Measurements from ENCODE around the gene HAGH.

HAGH gene

GRCh38 chr16:1831186-1832075, 4.8 kb upstream of the HAGH start:
- no peak for DNase-seq

GRCh38 chr16:1830213-1830612, 3.6 kb upstream of the HAGH start:
- no peak for DNase-seq

- peak in 1 of 2 donors; percentile 25 for DNase-seq
Observed at GRCh38 chr16:1828645-1829410, 2.2 kb upstream of the HAGH start.

GRCh38 chr16:1825864-1826690, 548 bp downstream of the HAGH start:
- DNase-seq, result peak; percentile 48 to 53

GRCh38 chr16:1825381-1825863, 1.2 kb downstream of the HAGH start:
- no peak for DNase-seq

- DNase-seq, result peak in 1 of 2 donors; percentile 4
Observed at GRCh38 chr16:1823821-1824220, 2.8 kb downstream of the HAGH start.

GRCh38 chr16:1822801-1823200, 3.8 kb downstream of the HAGH start:
- DNase-seq, result no peak

GRCh38 chr16:1821861-1822611, 4.6 kb downstream of the HAGH start:
- no peak for DNase-seq

- DNase-seq, result no peak
Observed at GRCh38 chr16:1820946-1821290, 5.7 kb downstream of the HAGH start.

GRCh38 chr16:1820096-1820945, 6.3 kb downstream of the HAGH start:
- no peak for DNase-seq

GRCh38 chr16:1819611-1820010, 7.0 kb downstream of the HAGH start:
- DNase-seq, result no peak

- no peak for DNase-seq
Observed at GRCh38 chr16:1818873-1819525, 7.6 kb downstream of the HAGH start.

GRCh38 chr16:1818204-1818872, 8.3 kb downstream of the HAGH start:
- no peak for DNase-seq

- no peak for DNase-seq
Observed at GRCh38 chr16:1817716-1818115, 8.9 kb downstream of the HAGH start.

- DNase-seq, result no peak
Observed at GRCh38 chr16:1817276-1817589, 9.4 kb downstream of the HAGH start.

GRCh38 chr16:1816396-1817275, 10.0 kb downstream of the HAGH start:
- no peak for DNase-seq

- no peak for DNase-seq
Observed at GRCh38 chr16:1815461-1815860, 11.2 kb downstream of the HAGH start.

GRCh38 chr16:1812732-1813163, 13.9 kb downstream of the HAGH start:
- peak; percentile 51 to 64 for DNase-seq

- DNase-seq, result no peak
Observed at GRCh38 chr16:1810536-1810935, 16.1 kb downstream of the HAGH start.

Measured in inflammatory macrophage treated with lipopolysaccharide for 1 hour (primary cell).